Astrocyte of the spinal cord (primary cell): Measurements from ENCODE around the gene JMJD6.

ENCODE experiments used
- DNase-seq: peaks from one replicate; pipeline ENCODE4 v3.0.0; 2011; ENCODE audit warnings: low read depth, low spot score
- H3K4me3 ChIP-seq: 2 replicates; pipeline ENCODE4 v1.5.1; 2011; ENCODE audit warnings: low read depth, mild to moderate bottlenecking, low read length, moderate library complexity
- CTCF ChIP-seq: IDR thresholded peaks from 2 replicates; pipeline ENCODE4 v1.5.1; 2012; ENCODE audit warnings: low read depth, mild to moderate bottlenecking, low read length, inconsistent platforms
- in situ Hi-C: cut with HindIII; loops from 2 replicates; pipeline ENCODE4 v1.10.0; 2017; ENCODE audit warnings: low sequenced_read_pairs

Gene JMJD6

GRCh38 chr17:76687298-76688164 is 38.9 kb downstream of the JMJD6 start:
- in situ Hi-C loops: no loop called here
- no peak for DNase-seq
- no peak overlapping the region for H3K4me3 ChIP-seq
- no peak for TF ChIP-seq CTCF

- in situ Hi-C loops: no loop called here
- TF ChIP-seq CTCF: no peak
- DNase-seq: no peak
- H3K4me3 ChIP-seq: no peak overlapping the region
Observed at GRCh38 chr17:76686538-76687297, 39.7 kb downstream of the JMJD6 start.

GRCh38 chr17:76685846-76686245 is 40.6 kb downstream of the JMJD6 start:
- in situ Hi-C loops: no loop called here
- no peak overlapping the region for H3K4me3 ChIP-seq
- no peak for DNase-seq
- TF ChIP-seq CTCF: no peak

- no peak for DNase-seq
- no peak for TF ChIP-seq CTCF
- in situ Hi-C loops: no loop called here
- no peak overlapping the region for H3K4me3 ChIP-seq
Observed at GRCh38 chr17:76685366-76685765, 41.0 kb downstream of the JMJD6 start.

- no peak overlapping the region for H3K4me3 ChIP-seq
- no peak for DNase-seq
- in situ Hi-C loops: no loop called here
- TF ChIP-seq CTCF: no peak
Observed at GRCh38 chr17:76684756-76685155, 41.6 kb downstream of the JMJD6 start.

GRCh38 chr17:76683921-76684745 is 42.3 kb downstream of the JMJD6 start:
- no peak for DNase-seq
- TF ChIP-seq CTCF: no peak
- in situ Hi-C loops: no loop called here
- H3K4me3 ChIP-seq: no peak overlapping the region
